HG02938 (cell line): ENCODE data around the gene SECISBP2L.
A peak's percentile ranks its signal among the peaks of the same experiment; 100 is the strongest.
"Not testable (repeated sequence)": the region's sequence is repeated elsewhere in the genome, so short reads cannot be mapped to it uniquely, and the experiment has no call there.

ENCODE experiments used
- ATAC-seq: cut with Tn5 transposase; IDR thresholded peaks from one replicate; pipeline ENCODE4 v1.9.1; 2021; ENCODE audit warnings: mild to moderate bottlenecking, moderate library complexity; ENCODE audit not compliant: unreplicated experiment

Gene SECISBP2L, protein sequence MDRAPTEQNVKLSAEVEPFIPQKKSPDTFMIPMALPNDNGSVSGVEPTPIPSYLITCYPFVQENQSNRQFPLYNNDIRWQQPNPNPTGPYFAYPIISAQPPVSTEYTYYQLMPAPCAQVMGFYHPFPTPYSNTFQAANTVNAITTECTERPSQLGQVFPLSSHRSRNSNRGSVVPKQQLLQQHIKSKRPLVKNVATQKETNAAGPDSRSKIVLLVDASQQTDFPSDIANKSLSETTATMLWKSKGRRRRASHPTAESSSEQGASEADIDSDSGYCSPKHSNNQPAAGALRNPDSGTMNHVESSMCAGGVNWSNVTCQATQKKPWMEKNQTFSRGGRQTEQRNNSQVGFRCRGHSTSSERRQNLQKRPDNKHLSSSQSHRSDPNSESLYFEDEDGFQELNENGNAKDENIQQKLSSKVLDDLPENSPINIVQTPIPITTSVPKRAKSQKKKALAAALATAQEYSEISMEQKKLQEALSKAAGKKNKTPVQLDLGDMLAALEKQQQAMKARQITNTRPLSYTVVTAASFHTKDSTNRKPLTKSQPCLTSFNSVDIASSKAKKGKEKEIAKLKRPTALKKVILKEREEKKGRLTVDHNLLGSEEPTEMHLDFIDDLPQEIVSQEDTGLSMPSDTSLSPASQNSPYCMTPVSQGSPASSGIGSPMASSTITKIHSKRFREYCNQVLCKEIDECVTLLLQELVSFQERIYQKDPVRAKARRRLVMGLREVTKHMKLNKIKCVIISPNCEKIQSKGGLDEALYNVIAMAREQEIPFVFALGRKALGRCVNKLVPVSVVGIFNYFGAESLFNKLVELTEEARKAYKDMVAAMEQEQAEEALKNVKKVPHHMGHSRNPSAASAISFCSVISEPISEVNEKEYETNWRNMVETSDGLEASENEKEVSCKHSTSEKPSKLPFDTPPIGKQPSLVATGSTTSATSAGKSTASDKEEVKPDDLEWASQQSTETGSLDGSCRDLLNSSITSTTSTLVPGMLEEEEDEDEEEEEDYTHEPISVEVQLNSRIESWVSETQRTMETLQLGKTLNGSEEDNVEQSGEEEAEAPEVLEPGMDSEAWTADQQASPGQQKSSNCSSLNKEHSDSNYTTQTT

DNA sequence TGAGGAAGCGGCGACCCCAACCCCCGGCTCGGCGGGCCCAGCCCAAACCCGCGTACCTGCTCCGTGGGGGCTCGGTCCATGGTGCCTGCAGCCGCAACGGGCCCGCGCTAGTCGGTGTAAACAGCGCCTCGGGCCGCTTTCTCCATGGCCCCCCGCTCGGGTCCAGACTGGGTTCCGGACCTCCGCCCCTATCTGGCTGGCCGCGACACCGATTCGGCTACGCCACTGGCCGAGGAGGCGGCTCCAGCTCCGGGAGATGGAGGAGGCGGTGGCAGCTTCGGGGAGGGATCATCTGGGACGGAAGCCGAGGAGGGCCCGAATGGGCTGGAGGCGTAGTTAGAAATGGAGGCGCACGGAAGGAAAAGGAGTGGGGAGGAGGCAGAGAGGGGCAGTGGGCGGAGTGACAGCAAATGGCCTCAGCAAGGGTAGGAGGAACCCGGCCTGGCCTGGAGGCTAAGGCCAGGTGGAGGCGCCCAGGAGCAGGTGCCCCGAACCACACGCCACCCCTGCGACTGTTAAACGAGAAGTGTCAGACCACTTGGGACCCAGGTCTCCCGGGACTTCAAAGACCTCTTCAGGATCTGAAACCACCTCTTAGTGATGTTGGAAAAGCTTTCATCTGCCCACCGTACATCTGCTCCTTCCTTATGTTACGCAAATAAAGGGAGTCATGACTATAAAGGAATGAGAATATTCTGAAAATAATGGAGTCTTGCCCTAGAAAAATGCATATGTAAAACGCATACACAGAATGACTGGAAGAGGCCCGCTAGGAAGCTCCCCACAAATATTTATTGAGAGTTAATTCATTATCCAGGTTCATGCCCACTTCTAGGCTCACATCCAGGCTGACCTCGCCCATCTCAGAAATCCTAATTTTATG is at the start of gene SECISBP2L:
Gene SECISBP2L (minus strand): TSS at position 227 of the 883 bp plus-strand sequence. CDS start 147 bp downstream, at position 80.
- ATAC-seq: peak; percentile 96

DNA sequence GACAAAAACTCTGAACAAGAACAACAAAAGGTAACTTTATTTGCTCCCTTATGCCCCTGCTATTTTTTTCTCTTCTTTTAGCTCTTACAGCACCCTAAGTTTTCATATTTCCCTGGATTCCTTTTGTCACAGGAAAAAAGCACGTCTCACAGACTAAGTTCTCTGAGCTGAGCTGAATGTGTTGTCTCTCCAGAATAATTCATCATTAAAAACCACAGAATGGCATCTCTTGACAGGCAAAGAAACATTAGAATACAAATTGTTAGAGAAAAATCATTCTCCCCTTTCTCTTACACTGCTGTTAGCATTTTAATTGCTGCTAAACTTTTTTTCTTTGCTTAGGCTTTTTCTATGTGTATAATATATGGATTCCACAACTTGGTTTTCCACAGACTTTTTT is 48.7 kb upstream of the SECISBP2L start:
- no peak for ATAC-seq

DNA sequence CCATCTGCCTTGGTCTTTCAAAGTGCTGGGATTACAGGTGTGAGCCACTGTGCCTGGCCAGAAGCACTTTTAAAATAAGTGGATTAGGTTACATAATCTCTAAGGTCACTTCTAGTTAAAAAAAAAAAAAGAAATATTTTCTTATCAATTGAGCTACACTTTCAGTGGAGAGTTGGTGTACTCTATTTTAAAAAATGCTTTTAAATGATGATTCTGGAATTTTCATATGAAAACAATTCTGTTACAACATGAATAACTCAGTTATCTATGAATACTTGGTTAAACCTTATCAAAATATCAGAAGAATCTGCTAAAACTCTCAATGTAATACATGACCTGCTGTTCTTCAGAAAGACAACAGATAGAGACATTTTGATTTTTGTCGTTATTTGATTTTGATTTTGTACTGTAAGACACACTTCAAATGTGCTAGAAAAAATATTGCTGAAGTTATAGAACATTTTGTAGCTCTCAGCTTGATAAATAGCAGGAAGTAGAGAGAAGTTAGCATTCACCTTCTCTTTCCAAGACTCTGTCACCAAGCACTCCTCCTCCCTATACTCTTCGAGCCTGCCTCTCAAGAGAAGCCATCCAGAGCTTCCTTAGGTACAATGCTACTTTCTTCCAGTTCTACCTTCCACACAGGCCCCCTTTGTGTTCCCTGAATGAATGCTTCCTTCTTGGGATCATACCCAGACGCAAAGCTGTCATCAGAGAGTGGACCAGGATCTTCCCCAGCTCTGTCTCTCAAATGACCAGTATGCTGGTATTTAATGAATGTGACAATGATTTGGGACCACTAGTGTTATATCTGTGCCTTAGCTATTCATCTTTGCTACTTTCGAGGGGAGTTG is 47.2 kb upstream of the SECISBP2L start:
- ATAC-seq: no peak

DNA sequence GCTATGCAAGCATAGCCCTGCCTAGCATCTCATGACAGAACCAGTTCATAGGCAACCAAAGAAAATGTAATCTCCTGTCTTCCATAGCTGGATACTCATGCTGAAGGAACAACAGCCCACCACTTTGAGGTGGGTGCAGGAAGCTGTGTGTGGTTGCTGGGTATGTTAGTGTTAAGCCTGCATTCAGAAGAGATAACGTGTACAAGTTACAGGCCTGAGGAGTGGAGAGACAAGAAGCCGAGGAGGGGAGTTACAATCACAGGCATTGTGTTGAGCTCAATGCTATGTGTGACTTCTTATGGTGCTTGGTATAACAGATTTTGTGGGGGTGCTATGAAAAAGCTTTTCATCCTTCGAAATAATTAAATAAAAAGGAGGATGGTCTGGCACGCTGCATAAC is 42.8 kb upstream of the SECISBP2L start:
- no peak for ATAC-seq

DNA sequence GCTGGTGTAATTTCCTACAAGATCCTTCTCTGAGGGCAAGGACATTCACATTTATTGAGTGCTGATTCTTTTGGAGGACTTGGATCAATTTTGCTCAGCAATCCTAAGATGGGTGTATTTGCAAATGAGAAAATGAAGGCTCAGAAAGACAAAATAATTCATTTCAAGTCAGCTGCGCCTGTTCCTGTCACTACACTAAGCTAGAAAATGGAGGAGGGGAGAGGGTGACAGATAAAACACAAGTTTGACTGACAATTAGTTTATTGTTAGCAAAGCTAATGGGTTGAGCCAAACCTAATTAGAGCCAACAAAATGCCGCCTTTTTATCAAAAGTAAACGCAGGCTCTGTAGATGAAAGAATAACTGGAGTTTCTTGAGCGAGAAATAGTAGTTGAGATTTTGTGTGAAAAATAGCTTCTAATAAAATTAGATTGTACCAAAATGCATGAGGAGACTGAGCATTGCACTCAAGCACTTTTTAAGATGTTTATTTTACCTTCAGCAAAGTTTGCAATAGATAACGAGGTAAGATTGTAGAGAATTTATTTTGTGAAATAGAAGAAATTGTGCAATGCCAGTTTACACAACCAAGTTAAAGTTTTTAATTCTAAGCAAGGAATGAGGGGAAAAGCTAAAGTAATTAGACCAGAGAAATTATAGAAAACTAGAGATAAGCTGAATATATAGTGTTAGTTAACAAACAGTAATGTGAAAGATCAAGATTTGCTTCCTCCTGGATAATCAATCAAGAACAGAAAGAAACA is 39.6 kb upstream of the SECISBP2L start:
- no peak for ATAC-seq

DNA sequence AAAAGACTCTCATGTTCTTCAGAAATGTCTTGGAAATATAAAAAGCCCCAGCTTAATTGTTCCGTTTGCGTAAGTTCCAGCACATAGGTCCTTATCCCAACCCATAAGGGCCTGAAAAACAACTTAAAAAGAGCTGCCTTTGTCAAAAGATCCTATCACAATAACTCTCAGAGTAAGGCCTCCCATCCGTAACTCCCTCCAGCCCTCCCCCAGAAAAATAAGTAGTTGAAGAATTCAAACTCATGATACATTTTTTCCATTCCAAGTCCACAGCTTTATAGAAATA is 38.0 kb upstream of the SECISBP2L start:
- no peak for ATAC-seq

DNA sequence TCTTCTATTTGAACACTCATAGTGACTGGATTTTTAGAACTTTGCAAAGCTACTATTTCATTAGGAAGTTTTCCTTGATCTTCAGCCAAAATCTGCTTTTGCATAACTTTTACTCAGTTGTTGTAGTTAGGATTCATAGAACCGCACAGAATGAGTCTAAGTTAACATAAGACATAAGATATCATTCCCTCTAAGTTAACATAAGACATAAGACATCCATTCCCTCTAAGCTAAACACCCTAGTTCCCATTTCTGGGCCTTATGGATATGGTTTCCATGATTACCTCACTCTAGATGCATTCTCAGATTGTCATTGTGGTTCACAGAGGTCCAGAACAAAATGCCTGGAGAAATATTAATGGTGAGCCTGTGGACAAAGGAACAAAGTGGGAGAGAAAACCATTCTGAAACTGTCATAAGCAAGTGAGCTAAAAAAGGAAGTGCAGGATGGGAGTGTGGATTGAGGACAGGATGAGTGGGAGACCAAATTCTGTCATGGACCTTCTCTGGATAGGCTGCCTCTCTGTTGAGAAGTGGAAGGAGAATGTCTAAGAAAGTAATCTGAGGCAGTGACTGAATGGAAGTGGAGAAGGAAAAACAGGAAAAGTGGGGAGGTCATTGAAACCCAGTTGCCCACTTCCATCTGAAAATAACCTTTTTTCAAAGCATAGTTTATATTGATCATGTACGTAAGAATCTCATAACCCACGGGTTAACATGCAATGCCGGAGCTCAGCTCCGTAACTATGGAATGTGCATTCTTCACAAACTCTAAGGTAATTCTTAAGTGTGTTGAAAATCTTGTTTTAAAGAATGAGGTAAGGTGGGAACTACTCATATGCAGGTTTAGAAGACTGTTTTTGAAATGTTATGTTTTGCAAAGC is 37.4 kb upstream of the SECISBP2L start:
- ATAC-seq: no peak

DNA sequence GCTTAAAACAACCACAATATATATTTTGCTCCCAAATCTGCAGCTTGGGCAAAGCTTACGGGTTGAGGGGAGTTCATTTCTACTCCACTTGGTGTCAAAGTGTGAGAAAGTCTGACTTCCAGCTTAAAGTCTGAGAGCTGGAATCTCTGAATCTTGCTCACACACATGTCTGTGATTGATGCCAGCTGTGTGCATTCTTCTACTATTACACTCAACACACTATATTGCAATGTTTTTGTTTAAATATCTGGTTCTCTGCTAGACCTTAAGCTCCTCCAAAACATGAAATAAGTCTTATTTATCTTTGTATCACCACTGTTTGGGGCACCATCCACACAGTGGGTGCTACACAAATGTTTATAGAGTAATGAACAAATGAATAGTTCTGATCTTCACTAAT is 36.7 kb upstream of the SECISBP2L start:
- ATAC-seq: no peak

DNA sequence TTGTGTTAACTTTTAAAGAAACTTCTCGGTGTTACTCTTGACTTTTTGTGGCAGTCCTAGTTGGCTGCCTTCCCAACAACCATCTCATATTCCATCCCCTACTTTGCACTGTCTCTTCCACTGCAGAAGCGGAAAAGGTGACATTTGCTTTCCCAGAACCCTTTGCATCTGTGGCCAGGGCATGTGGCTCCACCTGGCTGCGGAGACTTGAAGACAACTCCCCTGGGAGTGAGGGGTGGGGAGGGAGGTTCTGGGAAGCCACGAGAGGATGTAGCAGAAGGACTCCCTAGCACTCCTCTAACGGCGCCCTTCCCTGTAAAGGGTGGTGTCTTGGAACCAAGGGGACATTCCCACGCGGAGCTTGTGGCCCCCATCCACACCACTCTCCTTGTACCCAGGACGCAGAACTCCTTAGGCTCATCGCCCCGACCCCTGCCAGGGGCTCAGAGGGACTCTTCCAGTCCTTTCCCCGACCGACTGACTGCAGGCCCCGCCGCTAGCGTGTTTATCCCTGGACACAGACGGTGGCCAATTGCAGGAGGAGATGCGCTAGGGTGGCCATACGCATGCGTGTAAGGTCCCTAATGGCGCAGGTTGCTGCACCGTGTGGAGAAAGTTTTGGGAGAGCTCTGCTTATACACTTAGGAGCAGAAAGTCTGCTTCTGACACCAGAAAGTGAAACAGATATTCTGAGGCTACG is 33.2 kb upstream of the SECISBP2L start:
- ATAC-seq: no peak

DNA sequence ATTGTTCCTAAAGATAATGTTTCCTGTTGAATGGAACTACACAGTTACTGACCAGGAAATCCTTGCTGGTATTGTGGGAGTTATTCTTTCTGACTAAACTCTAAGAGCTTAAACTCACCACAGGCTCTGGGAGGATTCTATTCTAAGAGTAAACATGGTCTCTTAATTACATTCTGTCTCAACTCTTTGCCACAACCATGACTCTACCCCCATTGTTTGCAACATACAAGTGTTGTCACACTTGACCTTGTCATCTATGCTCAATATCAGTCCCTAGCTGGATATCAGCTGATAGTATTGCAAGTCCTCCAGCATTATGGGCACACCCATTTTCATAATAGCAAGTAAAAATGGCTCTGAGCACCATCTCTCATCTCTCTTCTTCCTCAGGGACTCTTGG is 29.6 kb upstream of the SECISBP2L start:
- ATAC-seq: no peak

DNA sequence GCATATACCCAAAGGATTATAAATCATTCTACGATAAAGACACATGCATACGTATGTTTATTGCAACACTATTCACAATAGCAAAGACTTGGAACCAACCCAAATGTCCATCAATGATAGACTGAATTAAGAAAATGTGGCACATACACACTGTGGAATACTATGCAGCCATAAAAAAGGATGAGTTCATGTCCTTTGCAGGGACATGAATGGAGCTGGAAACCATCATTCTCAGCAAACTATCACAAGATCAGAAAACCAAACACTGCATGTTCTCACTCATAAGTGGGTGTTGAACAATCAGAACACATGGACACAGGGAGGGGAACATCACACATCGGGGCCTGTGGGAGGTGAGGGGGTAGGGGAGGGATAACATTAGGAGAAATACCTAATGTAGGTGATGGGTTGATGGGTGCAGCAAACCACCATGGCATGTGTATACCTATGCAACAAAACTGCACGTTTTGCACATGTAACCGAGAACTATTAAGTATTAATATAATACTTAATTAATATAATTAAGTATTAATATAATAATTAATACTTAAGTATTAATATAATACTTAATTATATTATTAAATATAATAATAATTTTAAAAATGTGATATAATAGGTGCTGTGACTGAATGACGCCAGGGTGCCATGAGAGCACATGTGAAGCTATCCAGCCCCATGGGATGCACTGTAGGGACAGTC is 28.5 kb upstream of the SECISBP2L start:
- not testable (repeated sequence) for ATAC-seq

DNA sequence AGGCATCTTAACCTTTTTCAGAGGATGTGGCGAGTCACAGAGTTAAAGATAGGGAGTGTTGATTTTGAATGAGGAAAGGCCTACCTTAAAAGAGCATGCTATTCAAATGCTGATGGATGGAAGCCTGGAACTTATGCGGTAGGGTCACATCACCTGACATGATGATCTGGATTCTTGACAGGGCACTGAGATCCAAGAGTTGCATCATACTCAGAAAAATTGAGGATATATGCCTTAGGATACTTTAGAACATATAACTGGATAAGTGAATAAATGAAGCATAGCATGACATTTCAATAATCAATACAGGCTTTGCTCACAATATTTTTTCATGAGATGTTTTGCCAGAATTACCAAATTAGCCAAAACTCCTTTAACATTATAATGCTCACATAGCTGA is 20.1 kb upstream of the SECISBP2L start:
- ATAC-seq: no peak

DNA sequence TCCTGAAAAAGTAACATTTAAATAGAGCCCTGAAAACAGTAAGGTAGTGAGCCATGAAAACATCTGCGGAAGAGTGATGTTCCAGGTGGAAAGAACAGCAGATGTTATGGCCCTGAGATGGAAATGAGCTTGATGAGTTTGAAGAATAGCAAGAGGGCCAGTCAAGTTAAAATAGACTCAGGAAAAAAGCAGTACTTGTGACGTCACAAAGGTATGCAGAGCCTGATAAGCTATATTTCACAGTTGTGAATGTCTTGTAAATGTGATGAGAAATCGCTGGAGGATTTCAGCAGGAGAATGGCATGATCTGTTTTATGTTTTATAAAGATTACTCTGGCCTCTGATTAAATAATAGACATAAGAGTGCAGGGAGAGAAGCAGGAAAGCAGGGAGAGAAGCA is 18.6 kb upstream of the SECISBP2L start:
- no peak for ATAC-seq

DNA sequence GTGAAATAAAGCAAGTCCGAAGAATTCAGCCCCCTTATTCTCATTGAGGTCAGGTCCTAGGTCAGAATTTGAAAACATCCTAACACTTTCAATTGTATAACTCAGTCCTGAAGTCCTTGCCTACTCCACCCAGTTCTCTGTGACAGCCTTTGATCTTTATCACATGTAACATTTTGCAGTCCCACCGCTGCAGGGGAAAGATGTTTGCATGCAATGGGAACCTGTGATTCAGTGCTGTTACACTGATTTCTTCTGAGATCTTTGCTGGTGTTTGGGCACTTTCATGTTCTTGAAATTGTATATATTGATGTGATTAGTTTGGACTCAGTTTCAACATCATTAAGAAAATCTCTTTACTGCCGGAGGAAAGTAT is 18.0 kb upstream of the SECISBP2L start:
- no peak for ATAC-seq

DNA sequence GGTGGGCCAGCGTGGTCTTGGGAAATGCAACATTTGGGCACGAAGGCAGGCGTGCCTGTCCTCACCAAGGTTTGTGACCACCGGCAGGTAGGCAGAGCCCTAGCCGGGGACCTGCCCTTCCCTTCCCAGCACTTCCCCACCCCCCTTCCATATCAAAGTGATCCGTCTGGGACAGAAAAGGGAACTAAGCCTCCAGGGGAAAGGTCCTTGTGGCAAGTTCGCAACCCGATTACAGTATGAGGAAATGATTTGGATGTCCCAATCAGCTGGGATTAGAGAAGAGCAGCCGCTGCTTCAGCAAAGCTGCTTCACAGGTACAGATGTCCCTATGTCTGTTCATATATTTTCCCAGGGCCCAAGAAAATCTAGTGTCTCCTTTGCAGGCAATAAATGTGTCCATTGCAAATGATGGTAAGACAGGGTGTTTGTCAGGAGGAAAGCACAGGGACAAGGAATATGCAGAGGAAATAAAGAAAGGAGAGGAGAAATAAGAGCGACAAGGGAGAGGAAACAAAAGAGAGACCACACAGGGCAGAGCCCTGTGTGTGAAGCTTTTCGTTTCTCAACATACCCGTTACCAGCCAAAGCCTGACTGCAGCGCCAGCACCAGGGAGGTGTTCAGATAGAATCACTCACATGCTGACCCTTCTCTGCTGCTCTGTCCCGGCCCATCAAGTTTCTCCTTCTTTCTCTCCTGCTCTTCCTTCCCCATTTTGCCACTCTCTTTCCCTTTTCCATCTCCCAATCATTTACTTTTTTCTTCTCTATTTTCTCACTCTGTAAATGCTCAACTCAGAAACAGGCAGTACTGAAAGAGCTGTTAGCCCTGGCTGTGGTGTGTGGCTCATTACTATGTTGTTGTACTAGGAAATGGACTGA is 17.4 kb upstream of the SECISBP2L start:
- no peak for ATAC-seq

DNA sequence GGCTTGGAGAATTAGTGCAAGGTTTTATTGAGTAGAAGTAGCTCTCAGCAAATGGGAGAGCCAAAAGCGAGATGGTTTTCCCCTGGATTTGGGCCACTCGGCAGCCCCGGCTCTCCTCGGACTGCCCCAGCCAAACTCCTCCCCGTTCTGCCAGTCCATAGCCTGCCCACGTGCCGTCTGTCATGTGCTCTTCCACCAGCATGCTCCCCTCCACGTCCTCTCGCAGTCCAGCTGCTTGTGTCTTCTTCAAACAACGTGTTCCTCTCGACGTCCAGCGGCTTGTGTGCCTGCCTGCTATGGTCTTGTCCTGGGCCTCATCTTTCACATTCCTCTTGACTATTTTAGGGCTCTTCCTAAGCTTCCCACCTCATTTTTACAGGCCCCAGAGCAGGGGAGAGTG is 16.7 kb upstream of the SECISBP2L start:
- ATAC-seq: no peak
